Measurements from ENCODE around the gene GRM4. TPM values are rescaled to one million over a fixed set of nuclear protein-coding genes. Genes with fewer than 3 reads are reported as not detected.
A peak's percentile ranks its signal among the peaks of the same experiment; 100 is the strongest.

Gene GRM4
- total RNA-seq, 1 experiment from 2014 or later = not detected

DNA sequence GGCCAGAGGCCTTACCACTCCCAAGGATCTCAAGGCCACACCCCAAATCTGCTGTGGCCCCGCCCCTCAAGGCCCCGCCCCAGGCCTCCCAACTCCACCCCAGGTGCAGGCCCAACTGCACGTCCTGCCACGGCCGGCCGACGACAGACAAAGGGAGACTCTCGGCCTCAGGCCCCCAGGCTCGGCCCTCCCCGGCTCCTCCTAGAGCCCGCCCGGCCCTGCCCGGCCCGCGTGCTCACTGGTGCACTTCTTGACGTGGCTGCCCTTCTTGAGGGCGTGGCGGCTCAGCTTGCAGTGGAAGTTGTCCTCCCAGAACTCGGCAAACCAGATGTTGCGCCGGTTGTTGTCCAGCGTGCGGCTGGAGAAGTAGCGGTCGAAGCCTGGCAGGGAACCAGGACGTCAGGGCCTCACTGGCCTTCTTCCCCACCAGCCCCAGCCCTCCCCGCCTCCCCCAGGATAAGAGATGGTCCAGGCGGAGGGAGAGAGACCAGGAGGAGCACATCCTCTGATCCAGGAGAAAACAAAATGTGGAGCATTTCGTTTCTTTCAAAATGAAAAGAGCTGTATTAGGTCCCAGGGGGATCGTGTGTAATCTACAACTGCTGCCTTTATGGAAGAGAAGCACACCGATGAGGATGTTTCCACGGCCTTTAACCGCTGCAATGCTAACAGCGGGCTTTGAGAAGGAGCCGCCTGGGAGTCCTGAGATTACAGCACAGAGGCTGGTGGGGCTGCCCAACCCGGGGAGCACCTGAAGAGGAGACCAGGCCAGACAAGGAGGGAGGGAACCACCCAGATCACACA is 89.4 kb downstream of the GRM4 start:
- ChIA-PET POLR2A (ENCODE audit: unreplicated experiment) (no interaction called here), CTCF (interaction anchor here (0.7 kb wide), 1 partner anchor 108 kb away, joined by 7 read pairs; no protein-coding TSS in a partner anchor)
- intact Hi-C loops (cut with micrococcal nuclease; ENCODE audit: unreplicated experiment) = no loop called here
- H3K4me1 ChIP-seq (replicated peaks; ENCODE audit: insufficient read depth) = no peaks in the 10 kb centered on the region
- H3K36me3 ChIP-seq (ENCODE audit: low read depth) = no peaks in the 10 kb centered on the region
- no peak overlapping the region for H2AFZ ChIP-seq
- peaks cover 79% of the 10 kb centered on the region for H3K27me3 ChIP-seq (ENCODE audit: insufficient read depth, low read depth)
- no peaks in the 10 kb centered on the region; the same call in 1 of the 2 replicates for H3F3A ChIP-seq (ENCODE audit: insufficient read depth, low read depth)
- H3K4me3 ChIP-seq = no peak overlapping the region
- BruUV-seq (replicated peaks) = no TSS peak
- H3K9me2 ChIP-seq (ENCODE audit: insufficient read depth) = no peaks in the 10 kb centered on the region
- no peaks in the 10 kb centered on the region for H4K20me1 ChIP-seq (ENCODE audit: insufficient read depth)
- H3K79me2 ChIP-seq (ENCODE audit: low read depth) = no peaks in the 10 kb centered on the region
- H3K9me3 ChIP-seq (ENCODE audit: insufficient read depth, low read depth) = no peaks in the 10 kb centered on the region
- DNase-seq = peak; percentile 40 to 68
- peak overlapping the region; percentile 52 for H3K4me2 ChIP-seq
- H3K27ac ChIP-seq = no peak overlapping the region
- no peak for TF ChIP-seq EZH2 (IDR thresholded peaks at IDR 0.05; ENCODE audit: low read depth)

DNA sequence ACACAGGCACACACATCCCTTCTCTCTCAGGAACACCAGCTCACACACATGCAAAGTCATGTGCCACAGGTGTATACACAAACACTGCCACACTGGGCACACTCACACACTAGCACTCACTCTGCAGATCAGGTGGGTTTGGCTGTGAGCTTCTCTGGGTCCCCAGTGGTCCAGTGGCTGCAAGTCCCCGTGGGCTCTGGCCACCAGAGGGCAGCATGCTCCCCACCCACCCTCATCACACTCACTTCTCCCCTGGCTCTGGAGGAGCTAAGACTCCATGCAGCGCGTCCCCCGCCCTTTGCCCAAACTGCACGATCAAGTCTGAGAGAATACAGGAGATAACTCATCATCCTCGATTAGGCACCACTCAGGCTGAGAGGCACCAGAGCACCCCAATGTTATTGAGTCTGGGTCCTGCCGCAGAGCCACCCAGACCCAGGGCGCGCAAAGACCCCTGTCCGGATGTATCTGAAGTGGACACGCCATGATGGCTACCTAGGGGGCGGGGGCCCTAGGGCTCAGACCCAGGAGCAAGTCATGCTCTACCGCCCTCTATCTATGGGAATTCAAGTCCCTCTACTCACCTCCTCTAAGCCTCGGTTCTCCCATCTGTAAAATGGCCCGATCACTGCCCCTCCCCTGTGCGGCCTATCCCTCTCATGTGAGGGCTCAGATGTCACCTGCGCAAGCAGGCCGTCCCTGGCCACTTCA is 90.5 kb downstream of the GRM4 start:
- H3K36me3 ChIP-seq (ENCODE audit: low read depth) = no peaks in the 10 kb centered on the region
- H2AFZ ChIP-seq = no peak overlapping the region
- TF ChIP-seq EZH2 (IDR thresholded peaks at IDR 0.05; ENCODE audit: low read depth) (no peak), CTCF (conservative IDR thresholded peaks at IDR 0.05) (peak; percentile 75)
- H3K4me2 ChIP-seq = no peak overlapping the region
- H3K9me3 ChIP-seq (ENCODE audit: insufficient read depth, low read depth) = no peaks in the 10 kb centered on the region
- H4K20me1 ChIP-seq (ENCODE audit: insufficient read depth) = no peaks in the 10 kb centered on the region
- H3K4me1 ChIP-seq (replicated peaks; ENCODE audit: insufficient read depth) = no peaks in the 10 kb centered on the region
- POLR2A ChIA-PET (ENCODE audit: unreplicated experiment) = interaction anchor here (0.6 to 0.7 kb wide), 2 partner anchors 27 to 274 kb away, joined by 5 to 6 read pairs; no protein-coding TSS in a partner anchor
- CTCF ChIA-PET = interaction anchor here (0.6 to 1.1 kb wide), 4 partner anchors 9 to 344 kb away, joined by 3 to 6 read pairs (median 3); partner anchors contain the start of gene UQCC2
- no TSS peak for BruUV-seq (replicated peaks)
- H3F3A ChIP-seq (ENCODE audit: insufficient read depth, low read depth) = no peaks in the 10 kb centered on the region; the same call in 1 of the 2 replicates
- DNase-seq = peak; percentile 43 to 52
- H3K9me2 ChIP-seq (ENCODE audit: insufficient read depth) = no peaks in the 10 kb centered on the region
- no peaks in the 10 kb centered on the region for H3K79me2 ChIP-seq (ENCODE audit: low read depth)
- intact Hi-C loops (cut with micrococcal nuclease; ENCODE audit: unreplicated experiment) = loop anchor here (2.0 kb wide), 1 partner anchor 99 kb away; no protein-coding TSS in a partner anchor
- H3K27me3 ChIP-seq (ENCODE audit: insufficient read depth, low read depth) = peaks cover 79% of the 10 kb centered on the region
- no peak overlapping the region for H3K4me3 ChIP-seq
- no peak overlapping the region for H3K27ac ChIP-seq

DNA sequence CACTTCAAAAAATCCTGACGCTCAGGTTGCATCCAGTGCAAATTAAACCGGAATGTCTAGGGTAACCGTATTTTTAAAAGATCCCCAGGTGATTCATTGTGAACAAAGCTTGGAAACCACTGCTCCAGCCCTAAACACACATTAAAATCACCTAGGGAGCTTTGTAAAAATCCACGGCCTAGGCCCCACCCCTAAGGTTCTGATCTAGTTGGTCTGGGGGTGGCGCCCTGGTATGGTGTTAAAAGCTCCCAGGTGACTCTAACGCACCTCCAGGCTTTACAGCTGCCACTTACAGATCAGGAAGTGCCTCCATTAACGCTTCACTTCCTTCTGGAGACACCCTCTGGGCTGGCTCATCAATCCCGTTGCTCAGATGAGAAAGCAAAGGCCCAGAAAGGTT is 92.2 kb downstream of the GRM4 start:
- Histone ChIP-seq H3K9me2 (ENCODE audit: insufficient read depth) (no peaks in the 10 kb centered on the region), H3K36me3 (ENCODE audit: low read depth) (no peaks in the 10 kb centered on the region), H3F3A (ENCODE audit: insufficient read depth, low read depth) (no peaks in the 10 kb centered on the region; the same call in 1 of the 2 replicates), H3K9me3 (ENCODE audit: insufficient read depth, low read depth) (no peaks in the 10 kb centered on the region), H3K4me1 (replicated peaks; ENCODE audit: insufficient read depth) (no peaks in the 10 kb centered on the region), H4K20me1 (ENCODE audit: insufficient read depth) (no peaks in the 10 kb centered on the region), H3K27ac (no peak overlapping the region), H3K79me2 (ENCODE audit: low read depth) (no peaks in the 10 kb centered on the region), H2AFZ (no peak overlapping the region), H3K4me2 (no peak overlapping the region), H3K4me3 (no peak overlapping the region), H3K27me3 (ENCODE audit: insufficient read depth, low read depth) (peaks cover 82% of the 10 kb centered on the region)
- TF ChIP-seq EZH2 (IDR thresholded peaks at IDR 0.05; ENCODE audit: low read depth) (no peak), CTCF (conservative IDR thresholded peaks at IDR 0.05) (no peak)
- BruUV-seq (replicated peaks) = no TSS peak
- ChIA-PET CTCF (no interaction called here), POLR2A (ENCODE audit: unreplicated experiment) (no interaction called here)
- intact Hi-C loops (cut with micrococcal nuclease; ENCODE audit: unreplicated experiment) = loop anchor here (2.0 kb wide), 1 partner anchor 101 kb away; no protein-coding TSS in a partner anchor
- DNase-seq = peak; percentile 25 to 56

All from PC-9 (cell line).